ACC112 (cell line): Measurements from ENCODE around the gene COL23A1.

Experiments used
- H2AFZ ChIP-seq: fragments of 200-600 bp; sonication (generic); one replicate; pipeline ENCODE4 v1.6.0; 2017; ENCODE audit warnings: antibody characterized with exemption, low read length; ENCODE audit not compliant: unreplicated experiment
- H3K27ac ChIP-seq: fragments of 200-600 bp; sonication (generic); 2 replicates; pipeline ENCODE4 v1.5.1; 2014; ENCODE audit warnings: low read depth, mild to moderate bottlenecking, antibody characterized with exemption, low read length, moderate library complexity
- H3K27me3 ChIP-seq: fragments of 200-600 bp; sonication (generic); 2 replicates; pipeline ENCODE4 v1.6.1; 2014; ENCODE audit warnings: mild to moderate bottlenecking, antibody characterized with exemption, low read length, moderate library complexity, mixed read lengths; ENCODE audit not compliant: insufficient read depth
- H3K36me3 ChIP-seq: fragments of 200-600 bp; sonication (generic); 2 replicates; pipeline ENCODE4 v1.6.1; 2016; ENCODE audit warnings: mild to moderate bottlenecking, antibody characterized with exemption, low read length, moderate library complexity, mixed read lengths; ENCODE audit not compliant: insufficient read depth
- H3K4me1 ChIP-seq: fragments of 200-600 bp; sonication (generic); one replicate; pipeline ENCODE4 v1.6.1; 2016; ENCODE audit warnings: low read length, mixed read lengths; ENCODE audit not compliant: insufficient read depth, unreplicated experiment, control insufficient read depth
- H3K4me3 ChIP-seq: fragments of 200-600 bp; sonication (generic); 2 replicates; pipeline ENCODE4 v1.5.1; 2014; ENCODE audit warnings: mild to moderate bottlenecking, low read depth, low read length
- H3K79me2 ChIP-seq: fragments of 200-600 bp; sonication (generic); one replicate; pipeline ENCODE4 v1.6.0; 2016; ENCODE audit warnings: low read length; ENCODE audit not compliant: control insufficient read depth, unreplicated experiment, insufficient read depth

The COL23A1 gene

GRCh38 chr5:178442405-178443257, 147.6 kb downstream of the COL23A1 start:
- H2AFZ ChIP-seq = no peak overlapping the region

GRCh38 chr5:178441486-178442270, 148.5 kb downstream of the COL23A1 start:
- H3K27me3 ChIP-seq = peaks cover 38% of the 10 kb centered on the region
- no peak overlapping the region for H3K4me3 ChIP-seq
- no peaks in the 10 kb centered on the region for H3K4me1 ChIP-seq
- H2AFZ ChIP-seq = no peak overlapping the region
- H3K36me3 ChIP-seq = no peaks in the 10 kb centered on the region
- no peaks in the 10 kb centered on the region for H3K79me2 ChIP-seq
- no peak overlapping the region for H3K27ac ChIP-seq

More at GRCh38 chr5:178442405-178443257, 147.6 kb downstream of the COL23A1 start:
- Histone ChIP-seq H3K36me3 (no peaks in the 10 kb centered on the region), H3K79me2 (no peaks in the 10 kb centered on the region), H3K4me1 (no peaks in the 10 kb centered on the region), H3K27me3 (peaks cover 30% of the 10 kb centered on the region), H3K4me3 (no peak overlapping the region), H3K27ac (no peak overlapping the region)

- no peak overlapping the region for H2AFZ ChIP-seq
- no peak overlapping the region for H3K4me3 ChIP-seq
- peaks cover 38% of the 10 kb centered on the region for H3K27me3 ChIP-seq
- no peaks in the 10 kb centered on the region for H3K36me3 ChIP-seq
- no peak overlapping the region for H3K27ac ChIP-seq
- H3K79me2 ChIP-seq = no peaks in the 10 kb centered on the region
- no peaks in the 10 kb centered on the region for H3K4me1 ChIP-seq
These were observed 150.0 kb downstream of the COL23A1 start for GRCh38 chr5:178440181-178440580.

GRCh38 chr5:178439493-178440180, 150.6 kb downstream of the COL23A1 start:
- H2AFZ ChIP-seq = no peak overlapping the region
- H3K79me2 ChIP-seq = no peaks in the 10 kb centered on the region
- no peaks in the 10 kb centered on the region for H3K36me3 ChIP-seq
- peaks cover 38% of the 10 kb centered on the region for H3K27me3 ChIP-seq
- no peaks in the 10 kb centered on the region for H3K4me1 ChIP-seq
- H3K4me3 ChIP-seq = no peak overlapping the region
- H3K27ac ChIP-seq = no peak overlapping the region

- Histone ChIP-seq H3K4me3 (no peak overlapping the region), H2AFZ (no peak overlapping the region), H3K36me3 (no peaks in the 10 kb centered on the region), H3K27ac (no peak overlapping the region), H3K27me3 (peaks cover 44% of the 10 kb centered on the region), H3K4me1 (no peaks in the 10 kb centered on the region), H3K79me2 (no peaks in the 10 kb centered on the region)
These were observed 151.4 kb downstream of the COL23A1 start for GRCh38 chr5:178438796-178439195.

GRCh38 chr5:178437386-178438075, 152.7 kb downstream of the COL23A1 start:
- Histone ChIP-seq H2AFZ (no peak overlapping the region), H3K27me3 (peaks cover 54% of the 10 kb centered on the region), H3K79me2 (no peaks in the 10 kb centered on the region), H3K27ac (no peak overlapping the region), H3K4me1 (no peaks in the 10 kb centered on the region), H3K4me3 (no peak overlapping the region), H3K36me3 (no peaks in the 10 kb centered on the region)

GRCh38 chr5:178436326-178436940, 153.8 kb downstream of the COL23A1 start:
- no peak overlapping the region for H2AFZ ChIP-seq
- no peak overlapping the region for H3K4me3 ChIP-seq
- no peak overlapping the region for H3K27ac ChIP-seq
- no peaks in the 10 kb centered on the region for H3K4me1 ChIP-seq
- H3K27me3 ChIP-seq = peaks cover 62% of the 10 kb centered on the region
- no peaks in the 10 kb centered on the region for H3K36me3 ChIP-seq
- H3K79me2 ChIP-seq = no peaks in the 10 kb centered on the region

GRCh38 chr5:178435321-178436238, 154.6 kb downstream of the COL23A1 start:
- H3K79me2 ChIP-seq = no peaks in the 10 kb centered on the region
- peaks cover 62% of the 10 kb centered on the region for H3K27me3 ChIP-seq
- H2AFZ ChIP-seq = no peak overlapping the region
- H3K4me1 ChIP-seq = no peaks in the 10 kb centered on the region
- no peak overlapping the region for H3K4me3 ChIP-seq
- no peak overlapping the region for H3K27ac ChIP-seq
- H3K36me3 ChIP-seq = no peaks in the 10 kb centered on the region

- no peak overlapping the region for H2AFZ ChIP-seq
- H3K27ac ChIP-seq = no peak overlapping the region
- H3K27me3 ChIP-seq = peaks cover 59% of the 10 kb centered on the region
- H3K79me2 ChIP-seq = no peaks in the 10 kb centered on the region
- H3K4me3 ChIP-seq = no peak overlapping the region
- H3K36me3 ChIP-seq = no peaks in the 10 kb centered on the region
- no peaks in the 10 kb centered on the region for H3K4me1 ChIP-seq
These were observed 155.3 kb downstream of the COL23A1 start for GRCh38 chr5:178434851-178435250.
